AG04450 (cell line): ENCODE data around the gene C3AR1. TPM values are rescaled to one million over a fixed set of nuclear protein-coding genes. Genes with fewer than 3 reads are reported as not detected.

ENCODE experiments used
- CTCF ChIA-PET: fragments of 300-600, 350-600 bp; formaldehyde crosslinking; extraction: SDS; loops from one replicate; lab custom pipeline; 2022; ENCODE audit warnings: antibody characterized with exemption, inconsistent platforms; lab: Charles Lee
- POLR2A ChIA-PET: fragments of 350-600 bp; formaldehyde crosslinking; extraction: SDS; loops from one replicate; lab custom pipeline; 2021; ENCODE audit warnings: antibody characterized with exemption, inconsistent platforms; lab: Yijun Ruan, JAX
- DNase-seq: peaks from one replicate; pipeline ENCODE4 v3.0.0-alpha.2; 2011; ENCODE audit warnings: low read depth, low spot score
- H3K27ac ChIP-seq: one replicate; pipeline ENCODE4 v1.5.1; 2012; ENCODE audit warnings: low read depth, low read length, control low read depth
- H3K27me3 ChIP-seq: one replicate; pipeline ENCODE4 v1.6.0; 2012; ENCODE audit warnings: low read length; ENCODE audit not compliant: control insufficient read depth, insufficient read depth
- H3K4me3 ChIP-seq: 2 replicates; pipeline ENCODE4 v1.5.1; 2011; ENCODE audit warnings: mild to moderate bottlenecking, low read depth, low read length, control low read depth
- H3K9me3 ChIP-seq: 2 replicates; pipeline ENCODE4 v1.5.1; 2012; ENCODE audit warnings: low read length; ENCODE audit not compliant: control insufficient read depth, insufficient read depth
- CTCF ChIP-seq: IDR thresholded peaks from 2 replicates; pipeline ENCODE4 v1.5.1; 2011; ENCODE audit warnings: low read depth, low read length, control low read depth, inconsistent platforms
- polyA plus RNA-seq: library from polyadenylated mRNA; depleted of rRNA; stranded (reverse); fragments of >200 nt; gene quantifications from 2 replicates; pipeline ENCODE4 v1.2.3, GENCODE V29; 2011

C3AR1 gene
- polyA plus RNA-seq, 1 experiment, result 0.71 TPM

DNA sequence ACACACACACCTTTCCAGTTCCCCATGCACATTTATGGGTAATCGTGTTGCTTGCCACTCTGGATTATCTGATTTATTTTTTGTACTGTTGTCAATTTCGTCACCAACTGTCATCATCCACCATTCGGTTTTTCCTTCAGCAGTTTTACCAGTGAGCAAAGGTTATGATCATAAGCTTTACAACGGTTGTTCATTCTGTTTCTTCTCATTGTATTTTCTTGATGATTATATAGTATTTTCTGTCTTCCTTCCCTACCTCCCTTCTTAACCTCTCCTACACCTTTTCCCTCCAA is 16.6 kb upstream of the C3AR1 start:
- Histone ChIP-seq H3K27me3 (no peaks in the 10 kb centered on the region), H3K9me3 (no peaks in the 10 kb centered on the region), H3K27ac (no peak overlapping the region), H3K4me3 (peak overlapping the region; percentile 98)
- ChIA-PET POLR2A (interaction anchor here (0.5 to 0.9 kb wide), 3 partner anchors 13 to 117 kb away, joined by 3 to 4 read pairs (median 4); no protein-coding TSS in a partner anchor), CTCF (interaction anchor here (0.6 kb wide), 2 partner anchors 9 to 1155 kb away, joined by 3 read pairs; no protein-coding TSS in a partner anchor)
- no peak for TF ChIP-seq CTCF
- DNase-seq, result no peak

DNA sequence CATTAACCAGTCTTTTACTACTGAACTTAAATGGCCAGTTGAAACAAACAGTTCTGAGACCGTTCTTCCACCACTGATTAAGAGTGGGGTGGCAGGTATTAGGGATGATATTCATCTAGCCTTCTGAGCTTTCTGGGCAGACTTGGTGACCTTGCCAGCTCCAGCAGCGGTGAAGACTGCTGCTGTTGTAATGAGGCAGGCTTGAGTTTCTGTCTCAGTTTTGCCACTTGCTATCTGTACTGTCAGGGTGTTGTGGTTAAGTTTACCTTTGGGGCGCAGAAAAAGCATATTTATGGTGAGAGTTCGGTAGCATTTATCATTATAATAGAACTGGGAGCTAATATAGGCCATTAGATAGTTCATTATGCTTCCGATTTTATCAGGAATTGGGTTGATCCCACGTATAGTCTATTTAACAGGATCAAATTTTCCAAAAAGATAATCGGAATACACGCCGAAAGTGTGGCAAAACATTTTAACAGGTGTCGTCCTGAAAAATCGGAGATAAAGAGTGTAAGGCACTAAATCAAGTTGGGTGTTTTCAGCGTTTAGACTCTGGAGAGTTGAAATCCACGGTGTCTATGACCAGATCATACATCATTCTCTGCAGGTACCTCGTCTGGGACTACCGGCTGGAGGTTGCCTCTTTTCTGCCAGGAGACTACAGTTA is 15.2 kb upstream of the C3AR1 start:
- ChIA-PET POLR2A (interaction anchor here (0.6 kb wide), 1 partner anchor 191 kb away, joined by 3 read pairs; no protein-coding TSS in a partner anchor), CTCF (interaction anchor here (1.0 kb wide), 2 partner anchors 35 to 121 kb away, joined by 3 to 5 read pairs; no protein-coding TSS in a partner anchor)
- peak overlapping the region; percentile 88 for H3K27ac ChIP-seq
- no peaks in the 10 kb centered on the region for H3K9me3 ChIP-seq
- H3K27me3 ChIP-seq, result no peaks in the 10 kb centered on the region
- peak overlapping the region; percentile 98 for H3K4me3 ChIP-seq
- no peak for TF ChIP-seq CTCF
- DNase-seq, result no peak

- ChIA-PET CTCF (interaction anchor here (0.7 kb wide), 1 partner anchor 144 kb away, joined by 3 read pairs; the partner anchor contains the start of gene SLC2A3), POLR2A (no interaction called here)
- no peaks in the 10 kb centered on the region for H3K9me3 ChIP-seq
- no peak overlapping the region for H3K27ac ChIP-seq
- DNase-seq, result no peak
- H3K4me3 ChIP-seq, result no peak overlapping the region
- H3K27me3 ChIP-seq, result no peaks in the 10 kb centered on the region
- TF ChIP-seq CTCF, result no peak
Measured at GRCh38 chr12:8080120-8080519, 14.0 kb upstream of the C3AR1 start.

DNA sequence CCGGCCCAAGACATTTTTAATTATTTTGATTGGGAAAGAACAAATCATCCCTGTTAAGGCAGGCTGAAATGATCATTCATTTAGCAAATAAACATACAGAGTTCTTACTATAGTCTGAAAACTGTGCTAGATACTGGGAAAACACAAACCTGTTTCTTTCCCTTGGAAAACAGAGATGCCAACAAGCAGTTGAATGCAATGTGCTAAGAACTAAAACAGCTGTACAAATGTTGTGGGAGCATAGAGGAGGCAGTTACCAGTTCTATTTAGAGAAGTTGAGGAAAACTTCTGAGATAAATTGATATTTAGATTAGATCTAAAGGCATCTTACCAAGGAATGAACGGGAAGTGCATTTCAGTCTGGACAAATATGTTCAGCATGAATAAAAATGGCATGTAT is 12.8 kb upstream of the C3AR1 start:
- no peak overlapping the region for H3K4me3 ChIP-seq
- no peak overlapping the region for H3K27ac ChIP-seq
- no peaks in the 10 kb centered on the region for H3K9me3 ChIP-seq
- no peak for TF ChIP-seq CTCF
- CTCF ChIA-PET, result interaction anchor here (0.6 to 6.9 kb wide), 20 partner anchors 9 to 219 kb away, joined by 3 to 113 read pairs (median 6); partner anchors contain the start of genes C3AR1 and FOXJ2
- no peak for DNase-seq
- no peaks in the 10 kb centered on the region for H3K27me3 ChIP-seq
- POLR2A ChIA-PET, result interaction anchor here (1.0 kb wide), 1 partner anchor 143 kb away, joined by 4 read pairs; the partner anchor contains the start of gene SLC2A3

- Histone ChIP-seq H3K4me3 (no peak overlapping the region), H3K27me3 (no peaks in the 10 kb centered on the region), H3K9me3 (no peaks in the 10 kb centered on the region), H3K27ac (no peak overlapping the region)
- POLR2A ChIA-PET, result interaction anchor here (1.0 kb wide), 1 partner anchor 142 kb away, joined by 4 read pairs; the partner anchor contains the start of gene SLC2A3
- peak; percentile 63 for DNase-seq
- CTCF ChIA-PET, result interaction anchor here (0.5 to 6.9 kb wide), 26 partner anchors 9 to 867 kb away, joined by 3 to 113 read pairs (median 5); partner anchors contain the start of genes C3AR1 and FOXJ2
- TF ChIP-seq CTCF, result peak; percentile 63
Measured at GRCh38 chr12:8078398-8078797, 12.2 kb upstream of the C3AR1 start.
